Ovary (tissue), 9 donors: ENCODE results near the gene RGL3. TPM values are rescaled to one million over a fixed set of nuclear protein-coding genes. Genes with fewer than 3 reads are reported as not detected.
"Not testable (repeated sequence)": the region's sequence is repeated elsewhere in the genome, so short reads cannot be mapped to it uniquely, and the experiment has no call there.

Experiments used
- DNase-seq, 5 donors: peaks; one replicate each; pipeline ENCODE4 v3.0.0-alpha.2; 2019 to 2020
- H3K27ac ChIP-seq, 2 donors: fragments of 200-600 bp; one replicate each; pipeline versions ENCODE4 v1.5.1 to v1.8.0; 2019 to 2022
- H3K27me3 ChIP-seq: fragments of 200-600 bp; one replicate; pipeline ENCODE4 v1.8.0; 2022
- H3K36me3 ChIP-seq: fragments of 200-600 bp; sonication (generic); one replicate; pipeline ENCODE4 v1.5.1; 2019
- H3K4me1 ChIP-seq: one replicate; pipeline ENCODE4 v1.8.1; 2013; ENCODE audit warnings: mild to moderate bottlenecking, moderate library complexity; ENCODE audit not compliant: insufficient read depth
- H3K4me3 ChIP-seq: fragments of 200-600 bp; sonication (generic); one replicate; pipeline ENCODE4 v1.5.1; 2017
- H3K9me3 ChIP-seq, 2 donors: fragments of 200-600 bp in 1 of 2; sonication (generic) in 1 of 2; one replicate each; pipeline versions ENCODE4 v1.5.1 to v1.8.1; 2013 to 2019; ENCODE audit warnings: mild to moderate bottlenecking in 1 of 2, moderate library complexity in 1 of 2
- EP300 ChIP-seq: sonication (generic); formaldehyde crosslinking; IDR thresholded peaks from one replicate; pipeline ENCODE4 v1.6.1; 2017; ENCODE audit warnings: antibody characterized with exemption
- POLR2A ChIP-seq: fragments of 450-650 bp; IDR thresholded peaks from one replicate; pipeline ENCODE4 v1.6.1; 2017; ENCODE audit warnings: antibody characterized with exemption, mild to moderate bottlenecking, moderate library complexity
- WGBS, 3 donors: extraction: QIAGEN DNeasy Blood & Tissue Kit in 1 of 3; methylation state at CpG; one replicate each; pipeline versions ENCODE4 v1.1.5 to v1.1.7; 2013 to 2017; 5-methylcytosine and 5-hydroxymethylcytosine counted together
- intact Hi-C, 4 donors: fragments of 100-400 bp; cut with DNase I; formaldehyde crosslinking; loops; one replicate each; pipeline versions ENCODE4 v1.11.0 to v1.15.1; 2022 to 2023
- polyA plus RNA-seq, 2 donors: library from polyadenylated mRNA; stranded (reverse); fragments of 200-250 nt in 1 of 2; fragments of 350-450 nt in 1 of 2; fragmentation: Illumina TruSeq in 1 of 2; extraction: RNeasy Lipid Tissue Mini Kit (QIAGEN cat#74804) in 1 of 2; gene quantifications; one replicate each; pipeline ENCODE4 v1.2.3, GENCODE V29; 2013 to 2014
- total RNA-seq, 7 donors: library from RNA; depleted of rRNA in 2 of 7; stranded (reverse); fragments of >200 nt in 2 of 7; fragmentation: NEBNext Ultra II Directional in 3 of 7; extraction: Animal tissue kit (Norgen Biotek cat#: 25700) in 3 of 7; gene quantifications; one replicate each; pipeline versions ENCODE4 v1.1.0 to v1.2.4, GENCODE V29; 2016 to 2023
- TF ChIP-seq, protein P1 (sequence below), 3 donors: fragments of 450-650 bp in 2 of 3; fragments of 200-600 bp in 1 of 3; IDR thresholded peaks; one replicate each; pipeline versions ENCODE4 v1.5.1 to v1.8.0; 2016 to 2022; ENCODE audit warnings: antibody characterized with exemption in 3 of 3, mild to moderate bottlenecking in 1 of 3
- donor health status: DM: no; HTN: no; CAD: no; lungs with moderate emphysema.
- donor health status: DM: no; HTN: no; CAD: no.
- donor health status: Bipolar disorder and iron deficiency.
- donor health status: DM: yes; HTN: yes; CAD: no.
- donor health status: DM: no; HTN: no; CAD: no.
- donor health status: DM: yes; HTN: yes; CAD: no.

RGL3 gene
- total and polyA plus RNA-seq, 9 donors: 2.2 to 28.0 (median 5.6) TPM

- intact Hi-C loops: loop anchor here in 3 of 4 donors (1.0 to 10.0 kb wide), 4 partner anchors 38 to 105 kb away; partner anchors contain the start of gene ELAVL3 (in 1 of the 3)
- peaks cover 17% of the 10 kb centered on the region for H3K4me1 ChIP-seq
- H3K27me3 ChIP-seq: no peaks in the 10 kb centered on the region
- no peak overlapping the region for H3K27ac ChIP-seq
- no peaks in the 10 kb centered on the region for H3K36me3 ChIP-seq
- WGBS, 3 donors: 88 to 95% (median 90%) methylated on average over 7 of the region's 7 CpGs
- peak overlapping the region; percentile 83 for H3K4me3 ChIP-seq
- DNase-seq: no peak
- H3K9me3 ChIP-seq: no peaks in the 10 kb centered on the region
- TF ChIP-seq, protein P1, sequence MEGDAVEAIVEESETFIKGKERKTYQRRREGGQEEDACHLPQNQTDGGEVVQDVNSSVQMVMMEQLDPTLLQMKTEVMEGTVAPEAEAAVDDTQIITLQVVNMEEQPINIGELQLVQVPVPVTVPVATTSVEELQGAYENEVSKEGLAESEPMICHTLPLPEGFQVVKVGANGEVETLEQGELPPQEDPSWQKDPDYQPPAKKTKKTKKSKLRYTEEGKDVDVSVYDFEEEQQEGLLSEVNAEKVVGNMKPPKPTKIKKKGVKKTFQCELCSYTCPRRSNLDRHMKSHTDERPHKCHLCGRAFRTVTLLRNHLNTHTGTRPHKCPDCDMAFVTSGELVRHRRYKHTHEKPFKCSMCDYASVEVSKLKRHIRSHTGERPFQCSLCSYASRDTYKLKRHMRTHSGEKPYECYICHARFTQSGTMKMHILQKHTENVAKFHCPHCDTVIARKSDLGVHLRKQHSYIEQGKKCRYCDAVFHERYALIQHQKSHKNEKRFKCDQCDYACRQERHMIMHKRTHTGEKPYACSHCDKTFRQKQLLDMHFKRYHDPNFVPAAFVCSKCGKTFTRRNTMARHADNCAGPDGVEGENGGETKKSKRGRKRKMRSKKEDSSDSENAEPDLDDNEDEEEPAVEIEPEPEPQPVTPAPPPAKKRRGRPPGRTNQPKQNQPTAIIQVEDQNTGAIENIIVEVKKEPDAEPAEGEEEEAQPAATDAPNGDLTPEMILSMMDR (IDR thresholded peaks at IDR 0.05): no peak
- no peak for TF ChIP-seq POLR2A
- TF ChIP-seq EP300: no peak
These were observed 39.2 kb downstream of the RGL3 start for GRCh38 chr19:11379857-11380350.

DNA sequence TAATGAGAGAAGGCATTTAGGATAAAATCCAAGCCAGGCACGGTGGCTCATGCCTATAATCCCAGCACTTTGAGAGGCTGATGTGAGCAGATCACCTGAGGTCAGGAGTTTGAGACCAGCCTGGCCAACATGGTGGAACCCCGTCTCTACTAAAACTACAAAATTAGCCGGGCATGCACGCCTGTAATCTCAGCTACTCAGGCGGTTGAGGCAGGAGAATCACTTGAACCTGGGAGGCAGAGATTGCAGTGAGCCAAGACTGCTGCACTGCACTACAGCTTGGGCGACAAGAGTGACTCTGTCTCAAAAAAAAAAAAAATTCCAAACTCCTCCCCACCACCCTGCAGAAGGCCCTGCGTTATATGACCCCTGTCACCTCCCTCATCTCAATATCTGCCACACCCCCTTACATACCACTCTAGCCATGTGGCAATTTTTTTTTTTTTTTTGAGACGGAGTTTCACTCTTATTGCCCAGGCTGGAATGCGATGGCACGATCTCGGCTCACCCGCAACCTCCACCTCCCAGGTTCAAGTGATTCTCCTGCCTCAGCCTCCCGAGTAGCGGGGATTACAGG, 39.8 kb downstream of the RGL3 start:
- 80 to 89% (median 85%) methylated on average over 14 of the region's 14 CpGs for WGBS, 3 donors
- H3K4me3 ChIP-seq, H3K36me3 ChIP-seq, intact Hi-C loops, H3K27ac ChIP-seq, H3K27me3 ChIP-seq, DNase-seq, H3K9me3 ChIP-seq: not testable (repeated sequence)
- peaks cover 17% of the 10 kb centered on the region for H3K4me1 ChIP-seq

- peak overlapping the region in 1 of 2 donors; percentile 6 for H3K27ac ChIP-seq
- H3K4me1 ChIP-seq: peaks cover 21% of the 10 kb centered on the region
- TF ChIP-seq, protein P1 (IDR thresholded peaks at IDR 0.05): peak in 2 of 3 donors; percentile 42 to 48
- no peak for TF ChIP-seq EP300
- no peaks in the 10 kb centered on the region for H3K9me3 ChIP-seq
- no peaks in the 10 kb centered on the region for H3K36me3 ChIP-seq
- no peak overlapping the region for H3K4me3 ChIP-seq
- peak in 4 of 5 donors; percentile 53 to 71 (median 57) for DNase-seq
- H3K27me3 ChIP-seq: no peaks in the 10 kb centered on the region
- 27 to 38% (median 31%) methylated on average over 8 of the region's 8 CpGs for WGBS, 3 donors
- intact Hi-C loops: no loop called here
These were observed 40.6 kb downstream of the RGL3 start for GRCh38 chr19:11378319-11379189.

DNA sequence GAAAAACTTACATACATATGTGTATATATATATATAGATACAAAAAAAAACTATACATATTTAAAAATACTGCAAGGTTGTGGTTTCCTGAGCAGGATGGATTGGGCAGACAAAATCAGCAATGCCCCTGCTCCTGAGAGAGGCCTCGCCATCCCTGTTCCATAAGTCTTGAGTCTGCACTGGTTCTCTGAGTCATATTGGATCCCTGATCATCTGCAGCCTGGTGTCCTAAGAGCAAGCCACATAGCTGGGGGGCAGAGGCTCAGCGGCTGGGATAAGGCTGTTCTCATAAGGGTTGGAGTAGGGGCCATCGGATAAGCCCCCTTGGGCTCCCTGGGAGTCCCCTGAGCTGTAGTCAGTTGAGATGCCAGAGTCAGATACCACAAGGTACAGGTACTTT, 41.4 kb downstream of the RGL3 start:
- Histone ChIP-seq H3K27ac (peak overlapping the region in 1 of 2 donors; percentile 6), H3K4me1 (peaks cover 19% of the 10 kb centered on the region), H3K27me3 (no peaks in the 10 kb centered on the region), H3K36me3 (no peaks in the 10 kb centered on the region), H3K9me3 (no peaks in the 10 kb centered on the region), H3K4me3 (no peak overlapping the region)
- 83 to 90% (median 86%) methylated on average over 3 of the region's 3 CpGs for WGBS, 3 donors
- intact Hi-C loops: no loop called here
- no peak for DNase-seq
- TF ChIP-seq POLR2A: no peak
- TF ChIP-seq EP300: no peak

DNA sequence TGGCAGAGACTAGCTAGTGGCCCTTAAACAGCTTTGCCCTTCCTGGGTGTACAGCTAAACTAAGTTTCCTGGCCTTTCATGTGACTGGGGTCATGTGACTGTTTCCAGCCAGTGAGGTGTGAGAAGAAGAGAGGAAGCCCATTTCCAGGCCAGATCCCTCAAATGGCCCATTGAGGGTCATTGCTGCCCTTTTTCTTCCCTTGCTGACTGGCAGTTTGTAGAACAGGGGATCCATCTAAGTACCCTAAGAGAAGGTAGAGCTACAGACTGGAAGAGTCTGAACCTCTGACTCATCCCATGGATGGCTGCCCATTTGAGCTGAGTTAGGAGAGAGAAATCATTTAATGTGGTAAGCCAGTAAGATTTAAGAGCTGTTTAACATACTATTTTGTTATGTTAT, 41.9 kb downstream of the RGL3 start:
- Histone ChIP-seq H3K27me3 (no peaks in the 10 kb centered on the region), H3K36me3 (no peaks in the 10 kb centered on the region), H3K27ac (peak overlapping the region in 1 of 2 donors; percentile 4), H3K9me3 (no peaks in the 10 kb centered on the region), H3K4me3 (no peak overlapping the region), H3K4me1 (peaks cover 19% of the 10 kb centered on the region)
- TF ChIP-seq, protein P1 (IDR thresholded peaks at IDR 0.05): no peak
- no peak for TF ChIP-seq EP300
- no peak for TF ChIP-seq POLR2A
- peak in 3 of 5 donors; percentile 64 to 70 (median 64) for DNase-seq
- intact Hi-C loops: no loop called here
